Fibroblast of skin of right biceps (primary cell): ENCODE measurements around the gene IQCE.
"Not testable (repeated sequence)": the region's sequence is repeated elsewhere in the genome, so short reads cannot be mapped to it uniquely, and the experiment has no call there.

ENCODE experiments used
- DNase-seq: peaks from one replicate; pipeline ENCODE4 v3.0.0-alpha.2; 2013

IQCE gene

GRCh38 chr7:2521952-2522591 lies 36.7 kb upstream of the IQCE start:
- peak; percentile 61 for DNase-seq

GRCh38 chr7:2522780-2523433 lies 35.9 kb upstream of the IQCE start:
- DNase-seq, result peak; percentile 61

GRCh38 chr7:2523461-2523936 lies 35.3 kb upstream of the IQCE start:
- no peak for DNase-seq

- peak; percentile 48 for DNase-seq
These were observed 34.6 kb upstream of the IQCE start for GRCh38 chr7:2523941-2524807.

- DNase-seq, result no peak
These were observed 33.7 kb upstream of the IQCE start for GRCh38 chr7:2524808-2525657.

GRCh38 chr7:2525658-2526630 lies 32.8 kb upstream of the IQCE start:
- no peak for DNase-seq

GRCh38 chr7:2526659-2527504 lies 31.9 kb upstream of the IQCE start:
- no peak for DNase-seq

GRCh38 chr7:2527505-2528467 lies 31.0 kb upstream of the IQCE start:
- peak; percentile 73 for DNase-seq

- DNase-seq, result no peak
These were observed 30.2 kb upstream of the IQCE start for GRCh38 chr7:2528481-2529095.

GRCh38 chr7:2529161-2530070 lies 29.4 kb upstream of the IQCE start:
- no peak for DNase-seq

GRCh38 chr7:2530071-2530987 lies 28.4 kb upstream of the IQCE start:
- peak; percentile 38 for DNase-seq

GRCh38 chr7:2530994-2531795 lies 27.6 kb upstream of the IQCE start:
- not testable (repeated sequence) for DNase-seq

GRCh38 chr7:2531796-2532110 lies 27.0 kb upstream of the IQCE start:
- DNase-seq, result not testable (repeated sequence)

- DNase-seq, result not testable (repeated sequence)
These were observed 26.5 kb upstream of the IQCE start for GRCh38 chr7:2532199-2532772.

- DNase-seq, result not testable (repeated sequence)
These were observed 26.0 kb upstream of the IQCE start for GRCh38 chr7:2532816-2533215.
